ENCODE measurements around the gene ORAI3.

ORAI3 gene

GRCh38 chr16:30902029-30902972 lies 46.6 kb upstream of the ORAI3 start (continued):
- TF ChIP-seq ZNF600 (tag by site-specific recombination; IDR thresholded peaks at IDR 0.05) (peak; percentile 47; the same call in 1 of the 2 replicates), ZNF341 (tag by site-specific recombination; IDR thresholded peaks at IDR 0.05; ENCODE audit: low read depth) (peak; percentile 24; the same call in 1 of the 2 replicates), ZNF155 (tag by site-specific recombination; IDR thresholded peaks at IDR 0.05) (no peak), YY1 (tag by site-specific recombination; IDR thresholded peaks at IDR 0.05) (no peak), ZNF510 (tag by site-specific recombination; IDR thresholded peaks at IDR 0.05; ENCODE audit: insufficient replicate concordance) (no peak), ZNF24 (tag by site-specific recombination; IDR thresholded peaks at IDR 0.05) (0 out of 2 replicates have a peak, but pooled peaks have one; percentile 33), YY2 (tag by site-specific recombination; IDR thresholded peaks at IDR 0.05) (no peak), ZNF777 (tag by site-specific recombination; IDR thresholded peaks at IDR 0.05; ENCODE audit: borderline replicate concordance) (no peak), GLI2 (tag by site-specific recombination; IDR thresholded peaks at IDR 0.05; ENCODE audit: borderline replicate concordance, low read depth) (no peak), ZNF18 (tag by site-specific recombination; IDR thresholded peaks at IDR 0.05) (no peak), HOXC10 (CRISPR knock-in tag; IDR thresholded peaks at IDR 0.05) (no peak), ZNF621 (tag by site-specific recombination; IDR thresholded peaks at IDR 0.05) (no peak), ZNF561 (tag by site-specific recombination; IDR thresholded peaks at IDR 0.05; ENCODE audit: borderline replicate concordance) (0 out of 2 replicates have a peak, but pooled peaks have one; percentile 2), ZNF785 (tag by site-specific recombination; IDR thresholded peaks at IDR 0.05) (no peak), ZSCAN30 (tag by site-specific recombination; IDR thresholded peaks at IDR 0.05) (no peak), ZNF514 (tag by site-specific recombination; IDR thresholded peaks at IDR 0.05) (no peak), ZNF837 (tag by site-specific recombination; IDR thresholded peaks at IDR 0.05) (no peak), ZBTB8A (tag by site-specific recombination; IDR thresholded peaks at IDR 0.05) (no peak), BCL11B (tag by site-specific recombination; IDR thresholded peaks at IDR 0.05; ENCODE audit: low read depth) (no peak), ZNF19 (tag by site-specific recombination; IDR thresholded peaks at IDR 0.05; ENCODE audit: low read depth) (no peak), ZNF292 (tag by site-specific recombination; IDR thresholded peaks at IDR 0.05; ENCODE audit: borderline replicate concordance, low read depth) (no peak), SP3 (tag by site-specific recombination; IDR thresholded peaks at IDR 0.05) (0 out of 2 replicates have a peak, but pooled peaks have one; percentile 10), ZBTB49 (tag by site-specific recombination; IDR thresholded peaks at IDR 0.05; ENCODE audit: low read depth) (no peak), ZNF791 (tag by site-specific recombination; IDR thresholded peaks at IDR 0.05) (no peak), ZNF302 (tag by site-specific recombination; IDR thresholded peaks at IDR 0.05; ENCODE audit: low read depth) (no peak), TCF7L2 (IDR thresholded peaks at IDR 0.05; ENCODE audit: borderline replicate concordance, low read depth, low read length) (no peak), ZNF114 (tag by site-specific recombination; IDR thresholded peaks at IDR 0.05) (no peak), KLF8 (tag by site-specific recombination; IDR thresholded peaks at IDR 0.05) (no peak)
- TF ChIP-seq, protein P1, sequence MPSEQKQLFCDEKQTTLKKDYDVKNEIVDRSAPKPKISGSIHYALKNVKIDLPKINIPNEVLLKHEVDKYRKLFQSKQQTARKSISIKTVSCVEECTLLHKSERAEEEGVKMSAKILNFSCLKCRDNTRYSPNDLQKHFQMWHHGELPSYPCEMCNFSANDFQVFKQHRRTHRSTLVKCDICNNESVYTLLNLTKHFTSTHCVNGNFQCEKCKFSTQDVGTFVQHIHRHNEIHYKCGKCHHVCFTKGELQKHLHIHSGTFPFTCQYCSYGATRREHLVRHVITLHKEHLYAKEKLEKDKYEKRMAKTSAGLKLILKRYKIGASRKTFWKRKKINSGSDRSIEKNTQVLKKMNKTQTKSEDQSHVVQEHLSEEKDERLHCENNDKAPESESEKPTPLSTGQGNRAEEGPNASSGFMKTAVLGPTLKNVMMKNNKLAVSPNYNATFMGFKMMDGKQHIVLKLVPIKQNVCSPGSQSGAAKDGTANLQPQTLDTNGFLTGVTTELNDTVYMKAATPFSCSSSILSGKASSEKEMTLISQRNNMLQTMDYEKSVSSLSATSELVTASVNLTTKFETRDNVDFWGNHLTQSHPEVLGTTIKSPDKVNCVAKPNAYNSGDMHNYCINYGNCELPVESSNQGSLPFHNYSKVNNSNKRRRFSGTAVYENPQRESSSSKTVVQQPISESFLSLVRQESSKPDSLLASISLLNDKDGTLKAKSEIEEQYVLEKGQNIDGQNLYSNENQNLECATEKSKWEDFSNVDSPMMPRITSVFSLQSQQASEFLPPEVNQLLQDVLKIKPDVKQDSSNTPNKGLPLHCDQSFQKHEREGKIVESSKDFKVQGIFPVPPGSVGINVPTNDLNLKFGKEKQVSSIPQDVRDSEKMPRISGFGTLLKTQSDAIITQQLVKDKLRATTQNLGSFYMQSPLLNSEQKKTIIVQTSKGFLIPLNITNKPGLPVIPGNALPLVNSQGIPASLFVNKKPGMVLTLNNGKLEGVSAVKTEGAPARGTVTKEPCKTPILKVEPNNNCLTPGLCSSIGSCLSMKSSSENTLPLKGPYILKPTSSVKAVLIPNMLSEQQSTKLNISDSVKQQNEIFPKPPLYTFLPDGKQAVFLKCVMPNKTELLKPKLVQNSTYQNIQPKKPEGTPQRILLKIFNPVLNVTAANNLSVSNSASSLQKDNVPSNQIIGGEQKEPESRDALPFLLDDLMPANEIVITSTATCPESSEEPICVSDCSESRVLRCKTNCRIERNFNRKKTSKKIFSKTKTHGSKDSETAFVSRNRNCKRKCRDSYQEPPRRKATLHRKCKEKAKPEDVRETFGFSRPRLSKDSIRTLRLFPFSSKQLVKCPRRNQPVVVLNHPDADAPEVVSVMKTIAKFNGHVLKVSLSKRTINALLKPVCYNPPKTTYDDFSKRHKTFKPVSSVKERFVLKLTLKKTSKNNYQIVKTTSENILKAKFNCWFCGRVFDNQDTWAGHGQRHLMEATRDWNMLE (tag by site-specific recombination; conservative IDR thresholded peaks at IDR 0.05; ENCODE audit: low read depth): no peak
- TF ChIP-seq, protein P2, sequence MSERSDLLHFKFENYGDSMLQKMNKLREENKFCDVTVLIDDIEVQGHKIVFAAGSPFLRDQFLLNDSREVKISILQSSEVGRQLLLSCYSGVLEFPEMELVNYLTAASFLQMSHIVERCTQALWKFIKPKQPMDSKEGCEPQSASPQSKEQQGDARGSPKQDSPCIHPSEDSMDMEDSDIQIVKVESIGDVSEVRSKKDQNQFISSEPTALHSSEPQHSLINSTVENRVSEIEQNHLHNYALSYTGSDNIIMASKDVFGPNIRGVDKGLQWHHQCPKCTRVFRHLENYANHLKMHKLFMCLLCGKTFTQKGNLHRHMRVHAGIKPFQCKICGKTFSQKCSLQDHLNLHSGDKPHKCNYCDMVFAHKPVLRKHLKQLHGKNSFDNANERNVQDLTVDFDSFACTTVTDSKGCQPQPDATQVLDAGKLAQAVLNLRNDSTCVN (tag by site-specific recombination; optimal IDR thresholded peaks at IDR 0.05): peak; percentile 51
